ENCODE data around the gene FZR1. TPM values are rescaled to one million over a fixed set of nuclear protein-coding genes. Genes with fewer than 3 reads are reported as not detected.

FZR1 gene
- total and polyA plus RNA-seq, 2 of the 4 experiments (the other 2 are of a cell fraction) = 21.5 to 47.8 TPM

GRCh38 chr19:3481241-3482090 is 24.6 kb upstream of the FZR1 start:
- no peak overlapping the region for H4K8ac ChIP-seq (ENCODE audit: low read depth in 2 of 2, low read length in 2 of 2)
- H3K36me3 ChIP-seq (ENCODE audit: control insufficient read depth, insufficient read depth, low read length) = no peaks in the 10 kb centered on the region
- 53% methylated on average over 26 of the region's 38 CpGs; no CpG with 5 or more reads in 1 of the 2 experiments for WGBS, 2 experiments (ENCODE audit: extremely low coverage in 2 of 2, insufficient read length in 1 of 2)
- no peak overlapping the region for H3K18ac ChIP-seq (ENCODE audit: low read depth, low read length)
- H3K4ac ChIP-seq (ENCODE audit: low read depth, low read length) = no peak overlapping the region
- H4K5ac ChIP-seq (ENCODE audit: low read depth, low read length) = no peak overlapping the region
- DNase-seq (no peak), ATAC-seq (ENCODE audit: low read depth) (no peak)
- H3K9ac ChIP-seq (ENCODE audit: low read depth, low read length) = no peak overlapping the region
- no peak overlapping the region for H2AFZ ChIP-seq (replicated peaks; ENCODE audit: low read length, poor library complexity)
- ChIA-PET POLR2A (ENCODE audit: unreplicated experiment) (no interaction called here), CTCF (interaction anchor here (1.7 kb wide), 1 partner anchor 177 kb away, joined by 5 read pairs; no protein-coding TSS in a partner anchor)
- no peaks in the 10 kb centered on the region for H3K9me1 ChIP-seq (ENCODE audit: insufficient read depth, low read length)
- dilution Hi-C loops (cut with HindIII; ENCODE audit: low sequenced_read_pairs, unreplicated experiment) = no loop called here
- no peak overlapping the region for H4K91ac ChIP-seq (ENCODE audit: insufficient read depth, low read depth, low read length)
- H3K27me3 ChIP-seq (ENCODE audit: control insufficient read depth, insufficient read depth, low read length) = peaks cover 34% of the 10 kb centered on the region
- H3K4me2 ChIP-seq (ENCODE audit: low read depth, low read length) = no peak overlapping the region
- H3K14ac ChIP-seq (replicated peaks; ENCODE audit: low read depth, low read length) = no peak overlapping the region
- no peak overlapping the region for H2AK5ac ChIP-seq (ENCODE audit: low read depth, low read length)
- no peak overlapping the region for H2BK15ac ChIP-seq (ENCODE audit: low read depth, low read length)
- no peaks in the 10 kb centered on the region for H3K79me1 ChIP-seq (ENCODE audit: low read depth in 1 of 2, low read length in 2 of 2)
- no peaks in the 10 kb centered on the region for H4K20me1 ChIP-seq (ENCODE audit: insufficient read depth, low read length)
- no peak overlapping the region for H2AK9ac ChIP-seq (replicated peaks; ENCODE audit: low read depth, low read length, poor library complexity)
- H2BK120ac ChIP-seq (ENCODE audit: low read depth, low read length) = no peak overlapping the region
- BruUV-seq (replicated peaks) = no TSS peak
- H2BK5ac ChIP-seq (ENCODE audit: low read depth, low read length, poor library complexity, severe bottlenecking) = no peak overlapping the region
- no peaks in the 10 kb centered on the region; the same call in 1 of the 2 replicates for H3K9me3 ChIP-seq (ENCODE audit: control insufficient read depth, insufficient read depth, low read length)
- H3K27ac ChIP-seq (ENCODE audit: insufficient read depth, low read length) = no peak overlapping the region
- no peak overlapping the region for H3K23ac ChIP-seq (ENCODE audit: low read depth, low read length)
- in situ Hi-C loops (cut with MboI; ENCODE audit: low sequenced_read_pairs) = loop anchor here (25.0 kb wide), 1 partner anchor 519 kb away; no protein-coding TSS in a partner anchor
- H2BK20ac ChIP-seq (ENCODE audit: low read depth, low read length) = no peak overlapping the region
- H3K4me3 ChIP-seq (ENCODE audit: insufficient read depth, low read depth, low read length) = no peak overlapping the region
- intact Hi-C loops (cut with micrococcal nuclease) = no loop called here
- no peak overlapping the region for H3K56ac ChIP-seq (ENCODE audit: extremely low read depth, insufficient read depth, low read length)
- TF ChIP-seq RCOR1 (IDR thresholded peaks at IDR 0.05; ENCODE audit: insufficient replicate concordance, low read length) (no peak), MAZ (IDR thresholded peaks at IDR 0.05; ENCODE audit: borderline replicate concordance, low read depth, low read length) (no peak), CEBPB (IDR thresholded peaks at IDR 0.05; ENCODE audit: low read depth, low read length) (no peak), RAD21 (IDR thresholded peaks at IDR 0.05; ENCODE audit: low read length) (no peak), POLR2A (IDR thresholded peaks at IDR 0.05; ENCODE audit: low read depth, low read length) (no peak), MAFK (IDR thresholded peaks at IDR 0.05; ENCODE audit: low read depth, low read length) (no peak), CTCF (conservative IDR thresholded peaks at IDR 0.05; ENCODE audit: low read depth, low read length) (no peak), ELK1 (IDR thresholded peaks at IDR 0.05; ENCODE audit: borderline replicate concordance, low read depth, low read length) (no peak), SMC3 (IDR thresholded peaks at IDR 0.05; ENCODE audit: low read depth, low read length) (no peak), BHLHE40 (IDR thresholded peaks at IDR 0.05; ENCODE audit: low read depth, low read length) (no peak), USF2 (IDR thresholded peaks at IDR 0.05; ENCODE audit: low read depth, low read length) (no peak), CHD1 (IDR thresholded peaks at IDR 0.05; ENCODE audit: low read depth, low read length) (no peak), MXI1 (IDR thresholded peaks at IDR 0.05; ENCODE audit: borderline replicate concordance, low read depth, low read length) (no peak), NFE2L2 (IDR thresholded peaks at IDR 0.05; ENCODE audit: low read depth, low read length) (no peak), FOS (IDR thresholded peaks at IDR 0.05; ENCODE audit: low read depth, low read length) (no peak)
- H3K4me1 ChIP-seq (ENCODE audit: control insufficient read depth, insufficient read depth, low read length) = no peaks in the 10 kb centered on the region

All from IMR-90 (cell line).